Uterus (tissue), 4 donors: Measurements from ENCODE around the gene CTIF. TPM values are rescaled to one million over a fixed set of nuclear protein-coding genes. Genes with fewer than 3 reads are reported as not detected.
"Not testable (repeated sequence)": the region's sequence is repeated elsewhere in the genome, so short reads cannot be mapped to it uniquely, and the experiment has no call there.

ENCODE experiments used
- DNase-seq, 2 donors: peaks; one replicate each; pipeline ENCODE4 v3.0.0-alpha.2; 2019 to 2020
- H3K27ac ChIP-seq, 2 donors: fragments of 200-600 bp; sonication (generic); 1 replicate in 1 of 2; 2 replicates in 1 of 2; pipeline ENCODE4 v1.5.1; 2016 to 2018
- H3K27me3 ChIP-seq, 2 donors: fragments of 200-600 bp; sonication (generic); one replicate each; pipeline ENCODE4 v1.5.1; 2018 to 2019; ENCODE audit warnings: control low read depth in 1 of 2
- H3K36me3 ChIP-seq, 2 donors: fragments of 200-600 bp; sonication (generic); one replicate each; pipeline ENCODE4 v1.5.1; 2019; ENCODE audit warnings: control low read depth in 1 of 2
- H3K4me1 ChIP-seq, 2 donors: fragments of 200-600 bp; sonication (generic); one replicate each; pipeline ENCODE4 v1.5.1; 2018 to 2019; ENCODE audit warnings: control low read depth in 1 of 2
- H3K4me3 ChIP-seq, 2 donors: fragments of 200-600 bp; sonication (generic); 1 replicate in 1 of 2; 2 replicates in 1 of 2; pipeline ENCODE4 v1.5.1; 2018 to 2019; ENCODE audit warnings: mild to moderate bottlenecking in 1 of 2
- H3K9me3 ChIP-seq, 2 donors: fragments of 200-600 bp; sonication (generic); one replicate each; pipeline ENCODE4 v1.5.1; 2019; ENCODE audit warnings: control low read depth in 1 of 2
- CTCF ChIP-seq, 4 experiments: fragments of 200-600 bp in 2 of 4; fragments of 450-650 bp in 2 of 4; sonication (generic) in 2 of 4; IDR thresholded peaks; one replicate each; pipeline ENCODE4 v1.5.1; 2016 to 2019; ENCODE audit warnings: antibody characterized with exemption in 4 of 4, mild to moderate bottlenecking in 2 of 4, moderate library complexity in 1 of 4
- POLR2A ChIP-seq, 2 donors: fragments of 450-650 bp; IDR thresholded peaks; one replicate each; pipeline ENCODE4 v1.6.1; 2016; ENCODE audit warnings: antibody characterized with exemption in 2 of 2, mild to moderate bottlenecking in 1 of 2, moderate library complexity in 1 of 2
- intact Hi-C: fragments of 100-400 bp; cut with DNase I; formaldehyde crosslinking; loops from one replicate; pipeline ENCODE4 v1.15.1; 2023; ENCODE audit warnings: low total_unique reads
- total RNA-seq, 4 donors: library from RNA; depleted of rRNA in 3 of 4; stranded (reverse); fragments of >200 nt in 3 of 4; gene quantifications; one replicate each; pipeline versions ENCODE4 v1.1.0 to v1.2.4, GENCODE V29; 2014 to 2023
- donor health status: DM: yes; HTN: yes; CAD: no.

Gene CTIF
- total RNA-seq, 4 donors from 2014 or later: 11.3 to 94.3 (median 48.0) TPM

DNA sequence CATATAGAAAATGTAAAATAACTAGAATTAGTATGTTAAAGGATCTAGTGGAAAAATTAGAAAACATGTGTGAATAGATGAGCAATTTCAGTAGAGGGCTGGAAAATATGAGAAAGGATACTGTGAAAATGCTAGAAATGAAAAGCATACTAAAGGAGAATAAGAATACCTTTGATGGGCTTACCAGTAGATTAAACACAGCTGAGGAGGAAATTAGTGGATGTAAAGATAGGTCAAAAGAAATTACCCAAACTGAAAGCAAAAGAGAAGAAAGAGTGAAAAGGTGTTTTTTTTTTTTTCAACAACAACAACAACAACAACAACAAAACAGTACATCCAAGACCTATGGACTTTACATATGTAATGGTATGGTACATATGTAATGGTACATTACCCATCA is 41.0 kb upstream of the CTIF start:
- Histone ChIP-seq H3K27me3 (no peaks in the 10 kb centered on the region), H3K36me3 (no peaks in the 10 kb centered on the region), H3K27ac (no peak overlapping the region), H3K4me1 (no peaks in the 10 kb centered on the region), H3K4me3 (no peak overlapping the region), H3K9me3 (no peaks in the 10 kb centered on the region)
- intact Hi-C loops: no loop called here
- TF ChIP-seq POLR2A (IDR thresholded peaks at IDR 0.05) (no peak), CTCF (IDR thresholded peaks at IDR 0.05) (no peak)
- DNase-seq: no peak

- intact Hi-C loops: no loop called here
- Histone ChIP-seq H3K9me3 (no peaks in the 10 kb centered on the region), H3K4me3 (no peak overlapping the region), H3K27me3 (no peaks in the 10 kb centered on the region), H3K27ac (no peak overlapping the region), H3K4me1 (no peaks in the 10 kb centered on the region), H3K36me3 (no peaks in the 10 kb centered on the region)
- no peak for TF ChIP-seq POLR2A (IDR thresholded peaks at IDR 0.05)
- TF ChIP-seq CTCF (IDR thresholded peaks at IDR 0.05): no peak
- DNase-seq: no peak
These were observed 38.3 kb upstream of the CTIF start for GRCh38 chr18:48500517-48500916.

- H3K27me3 ChIP-seq: no peaks in the 10 kb centered on the region
- TF ChIP-seq CTCF (IDR thresholded peaks at IDR 0.05): no peak
- TF ChIP-seq POLR2A (IDR thresholded peaks at IDR 0.05): no peak
- intact Hi-C loops: no loop called here
These were observed 35.9 kb upstream of the CTIF start for GRCh38 chr18:48502906-48503305.

GRCh38 chr18:48504819-48505218 is 34.0 kb upstream of the CTIF start:
- H3K27me3 ChIP-seq: no peaks in the 10 kb centered on the region
- no peak for TF ChIP-seq CTCF (IDR thresholded peaks at IDR 0.05)
- TF ChIP-seq POLR2A (IDR thresholded peaks at IDR 0.05): no peak
- peaks cover 0 to 3% of the 10 kb centered on the region in 2 donors for H3K9me3 ChIP-seq
- H3K4me1 ChIP-seq: no peaks in the 10 kb centered on the region
- H3K36me3 ChIP-seq: no peaks in the 10 kb centered on the region
- no peak overlapping the region for H3K27ac ChIP-seq
- DNase-seq: no peak
- intact Hi-C loops: no loop called here
- no peak overlapping the region for H3K4me3 ChIP-seq

More at GRCh38 chr18:48502906-48503305, 35.9 kb upstream of the CTIF start:
- peaks cover 0 to 3% of the 10 kb centered on the region in 2 donors for H3K9me3 ChIP-seq
- no peak overlapping the region for H3K27ac ChIP-seq
- no peaks in the 10 kb centered on the region for H3K36me3 ChIP-seq
- no peak overlapping the region for H3K4me3 ChIP-seq
- no peaks in the 10 kb centered on the region for H3K4me1 ChIP-seq
- no peak for DNase-seq

DNA sequence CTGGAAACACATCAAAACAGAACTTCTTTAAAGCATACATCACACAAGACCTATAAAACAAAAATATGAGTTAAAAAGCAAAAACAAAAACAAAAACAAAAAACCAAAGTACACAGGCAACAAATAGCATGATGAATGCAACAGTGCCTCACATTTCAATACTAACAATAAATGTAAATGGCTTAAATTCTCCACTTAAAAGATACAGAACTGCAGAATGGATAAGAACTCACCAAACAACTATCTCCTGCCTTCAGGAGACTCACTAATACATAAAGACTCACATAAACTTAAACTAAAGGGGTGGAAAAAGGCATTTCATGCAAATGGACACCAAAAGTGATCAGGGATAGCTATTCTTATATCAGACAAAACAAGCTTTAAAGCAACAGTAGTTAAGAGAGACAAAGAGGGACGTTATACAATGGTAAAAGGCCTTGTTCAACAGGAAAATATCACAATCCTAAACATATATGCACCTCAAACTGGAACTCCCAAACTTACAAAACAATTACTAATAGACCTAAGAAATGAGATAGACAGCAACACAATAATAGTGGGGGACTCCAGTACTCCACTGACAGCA is 31.8 kb upstream of the CTIF start:
- H3K4me1 ChIP-seq, H3K36me3 ChIP-seq, H3K27ac ChIP-seq, intact Hi-C loops, H3K9me3 ChIP-seq, DNase-seq, H3K4me3 ChIP-seq, H3K27me3 ChIP-seq: not testable (repeated sequence)

DNA sequence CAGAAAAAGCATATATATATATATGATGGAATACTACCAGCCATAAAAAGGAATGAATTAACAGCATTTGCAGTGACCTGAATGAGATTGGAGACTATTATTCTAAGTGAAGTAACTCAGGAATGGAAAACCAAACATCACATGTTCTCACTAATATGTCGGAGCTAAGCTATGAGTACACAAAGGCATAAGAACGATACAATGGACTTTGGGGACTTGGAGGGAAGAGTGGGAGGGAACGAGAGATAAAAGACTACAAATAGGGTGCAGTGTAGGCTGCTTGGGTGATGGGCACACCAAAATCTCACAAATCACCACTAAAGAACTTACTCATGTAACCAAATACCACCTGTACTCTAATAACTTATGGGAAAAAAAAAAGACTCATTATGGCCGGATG is 26.3 kb upstream of the CTIF start:
- H3K9me3 ChIP-seq, DNase-seq, intact Hi-C loops, H3K27me3 ChIP-seq, H3K27ac ChIP-seq, H3K4me1 ChIP-seq, H3K36me3 ChIP-seq, H3K4me3 ChIP-seq: not testable (repeated sequence)
